SK-N-MC (cell line): ENCODE measurements around the gene SOHLH2.

Experiments used
- EZH2 ChIP-seq: fragments of 200-600 bp; sonication (generic); IDR thresholded peaks from one replicate; pipeline ENCODE4 v1.6.1; 2017; ENCODE audit warnings: antibody characterized with exemption
- POLR2AphosphoS5 ChIP-seq: IDR thresholded peaks from 2 replicates; pipeline ENCODE4 v1.6.1; 2012; ENCODE audit warnings: mild to moderate bottlenecking, low read depth, low read length, borderline replicate concordance

- no peak for TF ChIP-seq POLR2AphosphoS5
- no peak for TF ChIP-seq EZH2
Observed at GRCh38 chr13:36125841-36126240, 88.5 kb downstream of the SOHLH2 start.
